IMR-90 (cell line): ENCODE measurements around the gene SMAP1.

Experiments used
- BHLHE40 ChIP-seq: fragments of 150-350 bp; IDR thresholded peaks from 2 replicates; pipeline ENCODE4 v1.6.1; 2016; ENCODE audit warnings: mild to moderate bottlenecking, low read depth, low read length
- CTCF ChIP-seq: conservative IDR thresholded peaks from 2 replicates; pipeline ENCODE4 v1.5.1; 2012; ENCODE audit warnings: mild to moderate bottlenecking, low read depth, low read length, improper control_type of control experiment
- MAFK ChIP-seq: IDR thresholded peaks from 2 replicates; pipeline ENCODE4 v1.6.1; 2012; ENCODE audit warnings: low read depth, low read length, improper control_type of control experiment
- POLR2A ChIP-seq: IDR thresholded peaks from 2 replicates; pipeline ENCODE4 v1.6.1; 2012; ENCODE audit warnings: mild to moderate bottlenecking, low read depth, low read length
- RAD21 ChIP-seq: IDR thresholded peaks from 2 replicates; pipeline ENCODE4 v1.6.1; 2012; ENCODE audit warnings: low read length, improper control_type of control experiment

- TF ChIP-seq POLR2A = no peak
- no peak for TF ChIP-seq CTCF
- TF ChIP-seq BHLHE40 = no peak
- TF ChIP-seq MAFK = no peak
- no peak for TF ChIP-seq RAD21
Observed at GRCh38 chr6:70693887-70694286, 26.2 kb downstream of the SMAP1 start.
